Cardiac muscle cell (in vitro differentiated cells and primary cell): Measurements from ENCODE around the gene LDLRAP1. TPM values are rescaled to one million over a fixed set of nuclear protein-coding genes. Genes with fewer than 3 reads are reported as not detected.

Experiments
- DNase-seq, 2 donors: peaks; one replicate each; pipeline versions ENCODE4 v3.0.0 to v3.0.0-alpha.2; 2010 to 2017; ENCODE audit warnings: low read depth in 1 of 2, low spot score in 1 of 2
- H3K27ac ChIP-seq: fragments of 200-600 bp; sonication (generic); 2 replicates; pipeline ENCODE4 v1.5.1; 2016
- H3K27me3 ChIP-seq: fragments of 200-600 bp; sonication (generic); 2 replicates; pipeline ENCODE4 v1.6.0; 2016; ENCODE audit warnings: control low read depth
- H3K36me3 ChIP-seq: fragments of 200-600 bp; sonication (generic); 2 replicates; pipeline ENCODE4 v1.5.1; 2016; ENCODE audit warnings: control low read depth
- H3K4me1 ChIP-seq: fragments of 200-600 bp; sonication (generic); 2 replicates; pipeline ENCODE4 v1.8.1; 2017; ENCODE audit warnings: low read depth, mild to moderate bottlenecking, mixed run types
- H3K4me3 ChIP-seq: fragments of 200-600 bp; sonication (generic); 2 replicates; pipeline ENCODE4 v1.5.1; 2016; ENCODE audit warnings: mild to moderate bottlenecking
- H3K9me3 ChIP-seq: fragments of 200-600 bp; sonication (generic); 2 replicates; pipeline ENCODE4 v1.5.1; 2017; ENCODE audit warnings: low read depth, mild to moderate bottlenecking, control low read depth
- polyA plus RNA-seq: library from polyadenylated mRNA; unstranded; fragments of >200 nt; fragmentation: Nextera tagmentation; extraction: Ambion mirVana; gene quantifications from 2 replicates; pipeline ENCODE4 v1.2.1, GENCODE V29; 2016
- total RNA-seq: library from RNA; depleted of rRNA; stranded (reverse); fragments of >200 nt; gene quantifications from 2 replicates; pipeline ENCODE4 v1.2.3, GENCODE V29; 2016
- TF ChIP-seq, protein P1 (sequence below): IDR thresholded peaks from 2 replicates; pipeline ENCODE4 v1.5.1; 2012; ENCODE audit warnings: low read depth, mild to moderate bottlenecking, low read length

Gene LDLRAP1
- total and polyA plus RNA-seq, 2 experiments from 2014 or later = 16.4 to 21.8 TPM

- Histone ChIP-seq H3K4me3 (no peak overlapping the region), H3K27ac (no peak overlapping the region), H3K36me3 (no peaks in the 10 kb centered on the region), H3K4me1 (no peaks in the 10 kb centered on the region), H3K9me3 (no peaks in the 10 kb centered on the region), H3K27me3 (no peaks in the 10 kb centered on the region)
- no peak for DNase-seq
- TF ChIP-seq, protein P1, sequence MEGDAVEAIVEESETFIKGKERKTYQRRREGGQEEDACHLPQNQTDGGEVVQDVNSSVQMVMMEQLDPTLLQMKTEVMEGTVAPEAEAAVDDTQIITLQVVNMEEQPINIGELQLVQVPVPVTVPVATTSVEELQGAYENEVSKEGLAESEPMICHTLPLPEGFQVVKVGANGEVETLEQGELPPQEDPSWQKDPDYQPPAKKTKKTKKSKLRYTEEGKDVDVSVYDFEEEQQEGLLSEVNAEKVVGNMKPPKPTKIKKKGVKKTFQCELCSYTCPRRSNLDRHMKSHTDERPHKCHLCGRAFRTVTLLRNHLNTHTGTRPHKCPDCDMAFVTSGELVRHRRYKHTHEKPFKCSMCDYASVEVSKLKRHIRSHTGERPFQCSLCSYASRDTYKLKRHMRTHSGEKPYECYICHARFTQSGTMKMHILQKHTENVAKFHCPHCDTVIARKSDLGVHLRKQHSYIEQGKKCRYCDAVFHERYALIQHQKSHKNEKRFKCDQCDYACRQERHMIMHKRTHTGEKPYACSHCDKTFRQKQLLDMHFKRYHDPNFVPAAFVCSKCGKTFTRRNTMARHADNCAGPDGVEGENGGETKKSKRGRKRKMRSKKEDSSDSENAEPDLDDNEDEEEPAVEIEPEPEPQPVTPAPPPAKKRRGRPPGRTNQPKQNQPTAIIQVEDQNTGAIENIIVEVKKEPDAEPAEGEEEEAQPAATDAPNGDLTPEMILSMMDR = no peak
Observed at GRCh38 chr1:25522031-25522655, 21.3 kb upstream of the LDLRAP1 start.

DNA sequence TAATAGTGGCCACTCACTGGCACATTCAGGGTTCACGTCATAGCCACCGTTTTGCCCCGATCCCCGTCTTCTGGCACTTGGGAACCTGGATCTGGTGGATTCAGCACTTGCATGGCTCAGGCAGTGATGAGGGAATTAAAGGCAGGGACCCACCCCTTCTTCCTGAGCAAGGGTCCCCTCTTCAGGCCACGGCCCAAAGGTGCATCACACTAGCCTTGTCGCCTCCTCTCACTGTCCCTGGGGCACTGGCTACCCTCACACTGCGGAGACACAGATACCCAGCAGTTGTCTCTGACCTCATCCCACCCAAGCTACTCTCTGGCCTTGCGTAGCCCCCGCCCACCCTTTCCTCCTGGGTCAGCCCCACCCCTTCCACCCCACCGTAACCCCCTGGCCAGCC is 19.9 kb upstream of the LDLRAP1 start:
- peak in 1 of 2 donors; percentile 84 for DNase-seq
- TF ChIP-seq, protein P1 = no peak
- H3K36me3 ChIP-seq = no peaks in the 10 kb centered on the region
- H3K4me3 ChIP-seq = no peak overlapping the region
- no peaks in the 10 kb centered on the region for H3K4me1 ChIP-seq
- H3K27me3 ChIP-seq = no peaks in the 10 kb centered on the region
- H3K9me3 ChIP-seq = no peaks in the 10 kb centered on the region
- H3K27ac ChIP-seq = no peak overlapping the region

DNA sequence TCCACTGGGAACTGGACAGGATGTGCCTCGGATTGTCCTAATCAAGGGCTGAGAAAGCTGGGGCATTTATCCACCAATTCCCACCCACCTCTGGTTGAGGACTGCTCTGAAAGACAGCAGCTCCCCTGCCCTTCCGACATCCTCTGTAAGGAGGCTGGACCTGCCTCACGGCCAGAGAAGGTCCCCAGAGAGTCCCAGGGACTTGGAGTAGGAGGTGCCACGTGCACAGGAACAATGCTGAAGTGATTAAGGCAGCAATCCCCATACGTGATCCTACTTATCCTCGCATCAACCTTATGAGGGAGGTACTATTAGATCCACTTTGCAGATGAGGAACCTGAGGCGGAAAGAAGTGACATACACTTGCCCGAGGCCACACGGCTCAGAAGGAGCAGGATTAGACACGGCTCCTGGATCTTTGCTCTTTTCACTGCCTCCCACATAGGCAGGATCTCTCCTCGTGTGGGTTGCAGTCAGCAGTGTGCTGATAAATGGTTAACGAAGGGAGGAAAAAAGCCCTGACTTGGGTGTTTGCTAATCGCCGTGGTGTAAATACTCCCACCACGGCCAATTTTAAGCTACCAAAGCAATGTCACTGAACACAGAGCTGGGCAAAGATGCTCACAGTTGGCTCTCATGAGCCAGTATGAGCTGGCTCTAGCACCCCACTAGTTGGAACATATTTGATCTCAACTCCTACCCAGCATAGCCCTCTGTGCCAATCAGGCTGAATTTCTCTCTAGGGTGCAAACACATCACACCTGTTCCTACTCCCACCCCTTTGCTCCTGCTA is 18.6 kb upstream of the LDLRAP1 start:
- no peak overlapping the region for H3K4me3 ChIP-seq
- no peaks in the 10 kb centered on the region for H3K4me1 ChIP-seq
- H3K27ac ChIP-seq = no peak overlapping the region
- no peaks in the 10 kb centered on the region for H3K9me3 ChIP-seq
- no peak for DNase-seq
- TF ChIP-seq, protein P1 = no peak
- H3K36me3 ChIP-seq = no peaks in the 10 kb centered on the region
- H3K27me3 ChIP-seq = no peaks in the 10 kb centered on the region

GRCh38 chr1:25525361-25525688 is 18.1 kb upstream of the LDLRAP1 start:
- Histone ChIP-seq H3K4me3 (no peak overlapping the region), H3K9me3 (no peaks in the 10 kb centered on the region), H3K27ac (no peak overlapping the region), H3K27me3 (no peaks in the 10 kb centered on the region), H3K4me1 (no peaks in the 10 kb centered on the region), H3K36me3 (no peaks in the 10 kb centered on the region)
- TF ChIP-seq, protein P1 = no peak
- DNase-seq = no peak

DNA sequence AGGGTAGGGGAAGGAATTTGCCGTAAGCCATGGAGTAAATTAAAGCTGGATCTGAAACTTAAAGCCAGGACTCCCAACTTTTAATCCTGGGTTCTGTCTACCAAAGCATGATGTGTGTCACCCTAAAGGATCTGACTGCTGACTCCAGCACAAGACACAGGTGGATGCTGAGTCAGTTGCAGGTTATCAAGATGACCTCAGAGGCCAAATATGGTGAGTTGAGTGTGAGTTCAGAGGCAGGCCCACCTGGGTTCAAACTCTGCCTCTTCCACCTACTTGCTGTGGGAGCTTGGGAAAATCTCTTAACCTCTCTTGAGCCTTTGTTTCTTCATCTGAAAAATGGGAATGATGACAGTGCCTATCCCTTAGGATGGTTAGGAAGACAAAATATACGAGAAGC is 16.7 kb upstream of the LDLRAP1 start:
- TF ChIP-seq, protein P1 = no peak
- DNase-seq = no peak
- Histone ChIP-seq H3K4me3 (no peak overlapping the region), H3K27me3 (no peaks in the 10 kb centered on the region), H3K9me3 (no peaks in the 10 kb centered on the region), H3K36me3 (no peaks in the 10 kb centered on the region), H3K27ac (no peak overlapping the region), H3K4me1 (no peaks in the 10 kb centered on the region)
